HUES6 (cell line): ENCODE data around the gene PTPN12.

Experiments used
- H3K27ac ChIP-seq: 2 replicates; pipeline ENCODE4 v1.7.0; 2013; ENCODE audit warnings: low read depth, mild to moderate bottlenecking, low read length, inconsistent platforms
- H3K27me3 ChIP-seq: 2 replicates; pipeline ENCODE4 v1.6.1; 2013; ENCODE audit warnings: low read length; ENCODE audit not compliant: control insufficient read depth, insufficient read depth
- H3K36me3 ChIP-seq: 2 replicates; pipeline ENCODE4 v1.6.1; 2013; ENCODE audit warnings: low read length; ENCODE audit not compliant: control insufficient read depth, insufficient read depth
- H3K4me1 ChIP-seq: 2 replicates; pipeline ENCODE4 v1.6.1; 2013; ENCODE audit warnings: low read length; ENCODE audit not compliant: control insufficient read depth, insufficient read depth
- H3K4me3 ChIP-seq: 2 replicates; pipeline ENCODE4 v1.5.1; 2013; ENCODE audit warnings: low read depth, low read length
- H3K9ac ChIP-seq: one replicate; pipeline ENCODE4 v1.6.1; 2013; ENCODE audit warnings: mild to moderate bottlenecking, low read length
- H3K9me3 ChIP-seq: 2 replicates; pipeline ENCODE4 v1.6.1; 2013; ENCODE audit warnings: low read depth, low read length; ENCODE audit not compliant: control insufficient read depth, insufficient read depth

Gene PTPN12

DNA sequence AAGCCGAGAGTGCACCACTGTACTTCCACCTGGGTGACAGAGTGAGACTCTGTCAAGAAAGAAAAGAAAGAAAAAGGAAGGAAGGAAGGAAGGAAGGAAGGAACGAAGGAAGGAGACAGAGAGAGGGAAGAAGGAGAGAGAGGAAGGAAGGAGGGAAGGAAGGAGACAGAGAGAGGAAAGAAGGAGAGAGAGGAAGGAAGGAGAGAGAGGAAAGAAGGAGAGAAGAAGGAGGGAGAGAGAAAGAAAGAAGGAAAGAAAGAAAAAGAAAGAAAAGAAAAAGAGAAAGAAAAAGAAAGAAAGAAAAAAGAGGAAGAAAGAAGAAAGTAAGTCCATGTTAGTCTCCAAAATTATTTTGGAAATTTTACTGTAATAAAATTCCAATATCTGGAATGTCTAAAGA is 125.8 kb downstream of the PTPN12 start:
- Histone ChIP-seq H3K9ac (no peak overlapping the region), H3K4me1 (no peaks in the 10 kb centered on the region), H3K36me3 (peaks cover 26% of the 10 kb centered on the region), H3K4me3 (no peak overlapping the region), H3K27ac (no peak overlapping the region), H3K9me3 (no peaks in the 10 kb centered on the region), H3K27me3 (no peaks in the 10 kb centered on the region)

DNA sequence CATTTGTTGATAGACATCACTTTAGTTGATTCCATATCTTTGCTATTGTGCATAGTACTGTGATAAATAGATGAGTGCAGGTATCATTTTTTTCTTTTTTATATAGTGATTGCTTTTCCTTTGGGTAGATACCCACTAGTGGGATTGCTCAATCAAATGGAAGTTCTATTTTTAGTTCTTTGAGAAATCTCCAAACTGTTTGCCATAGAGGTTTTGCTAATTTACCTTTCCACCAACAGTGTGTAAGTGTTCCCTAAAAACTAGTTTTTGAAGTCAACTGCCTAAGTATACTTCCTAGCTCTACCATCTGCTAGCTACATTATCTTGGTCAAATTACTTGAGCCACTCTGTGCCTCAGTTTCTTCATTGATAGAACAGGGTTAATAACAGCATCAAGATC is 127.6 kb downstream of the PTPN12 start:
- Histone ChIP-seq H3K4me3 (no peak overlapping the region), H3K27me3 (no peaks in the 10 kb centered on the region), H3K9me3 (no peaks in the 10 kb centered on the region), H3K36me3 (peaks cover 16% of the 10 kb centered on the region), H3K27ac (no peak overlapping the region), H3K4me1 (no peaks in the 10 kb centered on the region), H3K9ac (no peak overlapping the region)

DNA sequence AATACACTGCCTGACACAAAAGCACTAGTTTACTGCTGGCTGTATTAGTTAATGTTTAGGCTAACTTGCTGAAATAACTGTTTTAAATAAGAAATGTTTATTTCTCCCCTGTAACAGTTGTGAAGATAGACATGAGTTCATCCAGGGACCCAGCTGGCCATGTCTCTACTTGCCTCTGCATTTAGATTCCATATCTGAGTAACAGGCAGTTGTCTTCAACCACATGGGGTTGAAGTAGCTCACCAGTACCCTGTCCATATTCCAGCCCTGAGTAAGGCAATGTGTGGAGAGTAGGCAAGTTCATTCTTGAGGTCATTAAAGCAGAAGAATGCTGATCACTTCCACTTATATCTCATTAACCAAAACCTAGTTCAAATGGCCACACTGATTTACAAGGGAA is 128.1 kb downstream of the PTPN12 start:
- no peak overlapping the region for H3K4me3 ChIP-seq
- no peaks in the 10 kb centered on the region for H3K9me3 ChIP-seq
- H3K4me1 ChIP-seq, result no peaks in the 10 kb centered on the region
- no peak overlapping the region for H3K27ac ChIP-seq
- H3K9ac ChIP-seq, result no peak overlapping the region
- H3K27me3 ChIP-seq, result no peaks in the 10 kb centered on the region
- H3K36me3 ChIP-seq, result peaks cover 14% of the 10 kb centered on the region

DNA sequence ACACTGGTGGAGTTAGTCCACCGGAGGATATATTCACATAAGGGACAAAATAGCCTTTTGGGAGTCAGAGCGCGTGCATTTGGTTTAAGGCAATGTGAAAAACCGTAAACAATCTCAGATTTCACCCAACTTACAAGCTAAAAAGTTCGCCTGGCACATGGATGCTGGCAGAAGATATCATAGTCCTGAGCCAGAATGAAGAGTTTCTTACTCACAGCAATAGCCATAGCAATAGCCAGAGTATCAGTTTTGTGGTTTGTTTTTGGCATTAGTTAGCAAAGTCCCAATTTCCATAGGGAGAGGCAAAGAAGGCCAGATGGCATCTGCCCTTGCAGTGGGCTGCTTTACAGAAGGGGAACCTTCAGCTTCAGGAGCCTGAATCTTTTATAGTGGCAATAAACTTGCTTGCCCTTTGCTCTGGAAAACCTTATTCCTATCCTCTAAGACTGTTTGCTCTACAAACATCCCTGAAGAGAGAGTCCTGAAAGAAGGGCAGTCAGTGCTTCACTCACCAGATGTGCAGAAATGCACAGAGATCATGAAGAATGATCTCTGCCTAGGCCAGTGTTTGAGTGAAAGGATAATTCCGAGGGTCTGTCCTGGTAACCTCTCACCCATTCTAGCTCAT is 130.5 kb downstream of the PTPN12 start:
- H3K9ac ChIP-seq, result no peak overlapping the region
- peaks cover 10% of the 10 kb centered on the region for H3K36me3 ChIP-seq
- no peaks in the 10 kb centered on the region for H3K4me1 ChIP-seq
- H3K4me3 ChIP-seq, result no peak overlapping the region
- H3K27ac ChIP-seq, result no peak overlapping the region
- no peaks in the 10 kb centered on the region for H3K27me3 ChIP-seq
- H3K9me3 ChIP-seq, result no peaks in the 10 kb centered on the region

DNA sequence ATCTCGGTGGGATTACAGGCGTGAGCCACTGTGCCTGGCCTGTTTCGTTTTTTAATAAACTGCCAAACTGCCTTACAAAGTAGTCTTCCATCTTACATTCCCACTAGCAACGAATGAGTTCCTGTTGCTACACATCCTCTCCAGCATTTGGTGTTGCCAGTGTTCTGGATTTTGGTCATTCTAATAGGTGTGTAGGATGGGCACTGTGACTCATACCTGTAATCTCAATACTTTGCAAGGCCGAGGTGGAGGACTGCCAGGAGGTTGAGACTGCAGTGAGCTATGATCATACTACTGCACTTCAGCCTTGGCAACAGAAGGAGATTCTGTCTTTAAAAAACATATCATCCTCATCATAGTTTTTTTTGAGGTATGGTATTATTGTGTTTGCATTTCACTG is 137.8 kb downstream of the PTPN12 start:
- H3K9ac ChIP-seq, result no peak overlapping the region
- no peak overlapping the region for H3K27ac ChIP-seq
- H3K27me3 ChIP-seq, result no peaks in the 10 kb centered on the region
- no peaks in the 10 kb centered on the region for H3K9me3 ChIP-seq
- H3K36me3 ChIP-seq, result no peaks in the 10 kb centered on the region
- no peak overlapping the region for H3K4me3 ChIP-seq
- no peaks in the 10 kb centered on the region for H3K4me1 ChIP-seq

DNA sequence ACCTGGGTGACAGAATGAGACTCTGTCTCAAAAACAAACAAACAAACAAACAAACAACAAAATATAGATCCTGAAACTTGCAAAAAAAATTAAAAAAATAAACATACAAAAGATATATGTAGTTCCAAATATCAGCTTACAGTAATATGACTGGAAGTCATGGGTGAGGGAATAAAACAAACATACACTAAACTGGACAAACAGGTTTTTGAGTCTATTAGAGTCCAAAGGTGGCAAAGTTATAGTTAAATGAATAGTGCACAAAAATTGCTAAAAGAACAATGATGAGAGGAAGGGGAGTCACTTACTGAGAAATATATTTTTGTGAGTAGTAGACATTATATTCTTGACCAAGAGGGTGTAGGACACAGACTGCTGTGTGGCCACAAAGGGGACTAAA is 142.5 kb downstream of the PTPN12 start:
- Histone ChIP-seq H3K27ac (no peak overlapping the region), H3K9ac (no peak overlapping the region), H3K36me3 (peaks cover 13% of the 10 kb centered on the region), H3K9me3 (no peaks in the 10 kb centered on the region), H3K4me1 (peaks cover 8% of the 10 kb centered on the region), H3K27me3 (no peaks in the 10 kb centered on the region), H3K4me3 (no peak overlapping the region)

DNA sequence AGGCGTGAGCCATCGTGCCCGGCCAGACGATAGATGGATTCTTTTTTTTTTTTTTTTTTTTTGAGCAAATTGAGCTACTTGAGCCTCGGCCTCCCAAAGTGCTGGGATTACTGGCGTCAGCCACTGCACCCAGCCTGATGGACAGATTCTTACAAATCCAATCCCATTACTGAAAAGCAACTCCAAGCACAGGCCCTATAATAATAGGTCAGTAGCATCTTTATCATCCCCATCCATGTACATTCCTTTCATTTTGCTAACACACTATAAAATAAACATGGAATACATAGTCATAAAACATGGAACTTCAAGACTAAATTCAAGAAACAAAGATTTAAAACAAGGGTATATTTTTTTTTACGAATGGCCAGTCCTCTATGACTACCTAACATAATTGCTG is 143.2 kb downstream of the PTPN12 start:
- H3K36me3 ChIP-seq, result peaks cover 13% of the 10 kb centered on the region
- H3K27ac ChIP-seq, result no peak overlapping the region
- peaks cover 14% of the 10 kb centered on the region for H3K4me1 ChIP-seq
- H3K9me3 ChIP-seq, result no peaks in the 10 kb centered on the region
- H3K27me3 ChIP-seq, result no peaks in the 10 kb centered on the region
- no peak overlapping the region for H3K4me3 ChIP-seq
- no peak overlapping the region for H3K9ac ChIP-seq

DNA sequence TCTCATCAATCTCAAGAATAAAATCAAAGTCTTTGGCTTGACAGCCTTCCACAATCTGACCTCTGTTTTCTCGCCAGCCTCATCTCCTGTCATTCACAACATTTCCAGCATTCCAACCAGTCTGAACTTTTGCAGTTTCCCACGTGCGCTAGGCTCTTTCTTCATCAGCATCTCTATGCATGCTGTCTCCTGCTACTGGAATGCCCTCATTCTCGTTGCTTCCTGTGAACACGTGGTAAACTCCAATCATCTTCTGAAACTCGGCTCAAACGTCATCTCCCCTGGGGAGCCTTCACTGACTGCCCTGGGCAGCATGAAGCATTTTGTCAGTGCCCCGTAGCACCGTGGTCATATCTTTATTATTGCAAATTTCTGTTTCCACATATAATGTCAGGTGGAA is 146.9 kb downstream of the PTPN12 start:
- H3K27ac ChIP-seq, result no peak overlapping the region
- no peak overlapping the region for H3K4me3 ChIP-seq
- H3K36me3 ChIP-seq, result peaks cover 13% of the 10 kb centered on the region

DNA sequence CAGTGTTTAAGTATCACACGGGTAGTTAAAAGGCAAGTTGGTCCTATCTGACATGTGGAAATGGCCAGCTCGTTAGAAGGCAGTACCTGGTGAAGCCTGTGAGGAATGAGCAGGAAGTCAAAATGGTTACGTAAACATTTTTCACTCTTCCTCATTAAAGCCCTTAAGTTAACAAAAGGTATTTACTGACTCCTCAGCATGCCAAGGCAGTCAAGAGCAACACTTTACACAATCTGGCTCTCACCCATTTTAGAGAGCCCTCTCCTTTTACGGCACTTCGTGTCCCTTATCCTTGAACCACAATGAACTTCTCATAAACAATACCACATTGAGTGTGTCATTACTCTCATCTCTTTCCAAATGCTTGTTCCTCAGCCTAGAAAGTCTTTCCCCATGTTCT is 148.1 kb downstream of the PTPN12 start:
- Histone ChIP-seq H3K9me3 (no peaks in the 10 kb centered on the region), H3K4me1 (peaks cover 21% of the 10 kb centered on the region), H3K36me3 (peaks cover 17% of the 10 kb centered on the region), H3K27ac (no peak overlapping the region), H3K9ac (no peak overlapping the region), H3K27me3 (no peaks in the 10 kb centered on the region), H3K4me3 (no peak overlapping the region)

More for the DNA sequence above, 146.9 kb downstream of the PTPN12 start:
- Histone ChIP-seq H3K9ac (no peak overlapping the region), H3K27me3 (no peaks in the 10 kb centered on the region), H3K9me3 (no peaks in the 10 kb centered on the region), H3K4me1 (peaks cover 21% of the 10 kb centered on the region)

DNA sequence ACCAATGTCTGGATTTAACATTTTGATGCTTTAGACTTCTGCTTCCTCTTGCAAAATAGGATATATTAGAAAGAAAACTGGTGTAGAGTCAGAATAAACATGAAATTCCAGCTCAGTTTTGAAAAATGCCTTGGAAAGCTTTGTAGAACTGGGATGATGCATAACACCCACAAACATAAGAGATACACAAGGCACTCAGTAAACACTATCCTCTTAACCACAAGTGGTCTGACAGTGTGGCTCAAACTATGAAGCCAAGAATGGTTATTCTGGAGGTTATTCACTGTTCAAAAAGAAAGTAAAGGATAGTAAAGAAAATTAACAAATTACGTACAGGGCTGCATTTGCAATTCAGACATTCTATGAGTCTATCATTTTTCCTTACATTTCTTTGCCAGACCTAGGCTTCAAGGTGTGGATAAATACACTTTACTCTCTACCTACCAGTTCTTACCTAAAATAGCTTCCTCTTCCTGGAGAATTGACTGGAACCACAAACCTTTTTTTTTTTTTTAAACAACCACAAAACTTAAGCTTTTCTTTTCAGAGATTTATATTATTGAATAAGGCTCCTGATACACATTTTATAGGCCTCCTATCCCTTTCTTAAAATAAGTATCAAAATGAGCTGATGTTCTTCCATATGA is 150.1 kb downstream of the PTPN12 start:
- Histone ChIP-seq H3K9ac (no peak overlapping the region), H3K4me3 (no peak overlapping the region), H3K36me3 (peaks cover 22% of the 10 kb centered on the region), H3K27me3 (no peaks in the 10 kb centered on the region), H3K9me3 (no peaks in the 10 kb centered on the region), H3K27ac (no peak overlapping the region), H3K4me1 (peaks cover 22% of the 10 kb centered on the region)

DNA sequence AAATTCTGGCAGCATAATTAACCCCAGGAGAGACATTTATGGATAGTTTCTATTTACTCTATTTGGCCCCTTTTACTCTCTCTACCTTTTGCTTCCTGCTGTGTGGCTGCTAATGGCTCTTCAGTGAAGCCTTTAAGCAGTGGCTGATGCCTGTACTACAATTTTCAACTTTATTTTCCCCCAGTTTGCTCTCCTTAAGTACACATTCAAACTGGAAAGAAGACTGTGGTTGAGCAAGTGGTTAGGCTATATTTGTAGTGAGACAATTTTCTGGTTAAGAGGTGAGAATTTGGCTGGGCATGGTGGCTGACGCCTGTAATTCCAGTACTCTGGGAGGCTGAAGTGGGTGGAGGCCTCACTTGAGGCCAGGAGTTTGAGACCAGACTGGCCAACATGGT is 150.7 kb downstream of the PTPN12 start:
- Histone ChIP-seq H3K4me1 (peaks cover 25% of the 10 kb centered on the region), H3K36me3 (peaks cover 18% of the 10 kb centered on the region), H3K4me3 (no peak overlapping the region)

More for the DNA sequence above, 150.7 kb downstream of the PTPN12 start:
- Histone ChIP-seq H3K27ac (no peak overlapping the region), H3K9me3 (no peaks in the 10 kb centered on the region), H3K9ac (no peak overlapping the region), H3K27me3 (no peaks in the 10 kb centered on the region)
